Kidney (tissue), 14 donors: ENCODE results near the gene ADA. TPM values are rescaled to one million over a fixed set of nuclear protein-coding genes. Genes with fewer than 3 reads are reported as not detected.

Experiments used
- DNase-seq, 5 donors: peaks; one replicate each; pipeline ENCODE4 v3.0.0-alpha.2; 2013 to 2020
- FAIRE-seq: peaks from 2 replicates; lab custom pipeline; 2012; peaks lifted over from hg19 to GRCh38; lab: Jason Lieb, UNC
- H3K27ac ChIP-seq, 2 donors: one replicate each; pipeline ENCODE4 v1.7.0; 2013; ENCODE audit warnings: low read depth in 2 of 2, low read length in 2 of 2, inconsistent platforms in 1 of 2
- H3K27me3 ChIP-seq: one replicate; pipeline ENCODE4 v1.7.1; 2013; ENCODE audit warnings: low read length, inconsistent platforms; ENCODE audit not compliant: control insufficient read depth, insufficient read depth
- H3K36me3 ChIP-seq, 3 donors: one replicate each; pipeline versions ENCODE4 v1.7.0 to v1.7.1; 2013; ENCODE audit warnings: low read length in 3 of 3, control low read depth in 1 of 3, inconsistent platforms in 1 of 3; ENCODE audit not compliant: insufficient read depth in 3 of 3, control insufficient read depth in 2 of 3
- H3K4me1 ChIP-seq, 3 donors: one replicate each; pipeline versions ENCODE4 v1.7.0 to v1.7.1; 2013; ENCODE audit warnings: low read length in 3 of 3, inconsistent platforms in 1 of 3, low read depth in 1 of 3; ENCODE audit not compliant: control insufficient read depth in 2 of 3, insufficient read depth in 2 of 3
- H3K4me3 ChIP-seq, 3 donors: one replicate each; pipeline versions ENCODE4 v1.7.0 to v1.8.1; 2013; ENCODE audit warnings: low read length in 3 of 3, control low read depth in 1 of 3, inconsistent platforms in 1 of 3
- H3K9ac ChIP-seq, 3 donors: one replicate each; pipeline versions ENCODE4 v1.7.0 to v1.7.1; 2013; ENCODE audit warnings: low read length in 3 of 3, control low read depth in 1 of 3, inconsistent platforms in 1 of 3
- H3K9me3 ChIP-seq, 3 donors: one replicate each; pipeline versions ENCODE4 v1.7.0 to v1.7.1; 2013; ENCODE audit warnings: low read length in 3 of 3, control low read depth in 1 of 3, inconsistent platforms in 1 of 3; ENCODE audit not compliant: control insufficient read depth in 2 of 3, insufficient read depth in 1 of 3
- CTCF ChIP-seq: IDR thresholded peaks from 3 replicates; pipeline ENCODE4 v1.5.1; 2012; ENCODE audit warnings: mild to moderate bottlenecking, moderate library complexity, borderline replicate concordance; ENCODE audit not compliant: insufficient read depth; ENCODE audit errors: extremely low read depth
- intact Hi-C: fragments of 100-400 bp; cut with DNase I; formaldehyde crosslinking; loops from one replicate; pipeline ENCODE4 v1.11.1; 2022
- polyA plus RNA-seq: library from polyadenylated mRNA; stranded (reverse); fragments of 350-450 nt; fragmentation: Illumina TruSeq; extraction: RNeasy Lipid Tissue Mini Kit (QIAGEN cat#74804); gene quantifications from one replicate; pipeline ENCODE4 v1.2.3, GENCODE V29; 2014; ENCODE audit warnings: low read depth, low replicate concordance; ENCODE audit not compliant: insufficient read depth
- total RNA-seq: library from RNA; stranded (reverse); fragmentation: NEBNext Ultra II Directional; extraction: Animal tissue kit (Norgen Biotek cat#: 25700); gene quantifications from one replicate; pipeline ENCODE4 v1.2.1, GENCODE V29; 2021
- donor health status: control.
- donor health status: control.
- donor health status: control.
- donor health status: control.
- donor health status: control.
- donor health status: DM: yes; HTN: yes; CAD: no.
- donor health status: Normal renal cell carcinoma (clear cell type).

ADA gene
- total and polyA plus RNA-seq, 2 donors from 2014 or later, result 3.1 to 6.5 TPM

- Histone ChIP-seq H3K9me3 (no peaks in the 10 kb centered on the region), H3K36me3 (no peaks in the 10 kb centered on the region), H3K4me1 (peaks cover 0 to 22% (median 12%) of the 10 kb centered on the region in 3 donors), H3K4me3 (no peak overlapping the region), H3K27me3 (no peaks in the 10 kb centered on the region), H3K9ac (no peak overlapping the region), H3K27ac (peak overlapping the region in 1 of 2 donors; percentile 74)
- FAIRE-seq (no peak), DNase-seq (no peak)
- no peak for TF ChIP-seq CTCF
- intact Hi-C loops, result no loop called here
These were observed 7.3 kb downstream of the ADA start for GRCh38 chr20:44644230-44644617.

- H3K27ac ChIP-seq, result peak overlapping the region; percentile 29 to 74
- H3K4me3 ChIP-seq, result no peak overlapping the region
- TF ChIP-seq CTCF, result no peak
- FAIRE-seq, result no peak
- H3K4me1 ChIP-seq, result peaks cover 0 to 22% (median 12%) of the 10 kb centered on the region in 3 donors
- no peaks in the 10 kb centered on the region for H3K27me3 ChIP-seq
- H3K36me3 ChIP-seq, result no peaks in the 10 kb centered on the region
- peak in 4 of 5 donors; percentile 25 to 87 (median 57) for DNase-seq
- H3K9me3 ChIP-seq, result no peaks in the 10 kb centered on the region
- intact Hi-C loops, result no loop called here
- H3K9ac ChIP-seq, result no peak overlapping the region
These were observed 7.8 kb downstream of the ADA start for GRCh38 chr20:44643596-44644229.

GRCh38 chr20:44643154-44643519 is 8.4 kb downstream of the ADA start:
- Histone ChIP-seq H3K36me3 (no peaks in the 10 kb centered on the region), H3K4me1 (peaks cover 0 to 22% (median 12%) of the 10 kb centered on the region in 3 donors), H3K4me3 (peak overlapping the region in 1 of 3 donors; percentile 9), H3K9me3 (no peaks in the 10 kb centered on the region), H3K9ac (peak overlapping the region in 1 of 3 donors; percentile 41), H3K27ac (peak overlapping the region; percentile 29 to 62), H3K27me3 (no peaks in the 10 kb centered on the region)
- no peak for DNase-seq
- TF ChIP-seq CTCF, result no peak
- intact Hi-C loops, result no loop called here
- FAIRE-seq, result no peak
